Cardiac fibroblast (primary cell): ENCODE measurements around the gene ARHGEF1.

Experiments used
- DNase-seq, 2 donors: peaks; one replicate each; pipeline versions ENCODE4 v3.0.0 to v3.0.0-alpha.2; 2010; ENCODE audit warnings: low read depth in 2 of 2
- H3K4me3 ChIP-seq, 2 donors: replicated peaks in 1 of 2; 1 replicate in 1 of 2; 2 replicates in 1 of 2; pipeline ENCODE4 v1.5.1; 2011; ENCODE audit warnings: low read depth in 2 of 2, low read length in 2 of 2, mild to moderate bottlenecking in 2 of 2, moderate library complexity in 1 of 2
- CTCF ChIP-seq: IDR thresholded peaks from one replicate; pipeline ENCODE4 v1.5.1; 2011; ENCODE audit warnings: low read depth, mild to moderate bottlenecking, low read length, inconsistent platforms

Gene ARHGEF1

GRCh38 chr19:41915021-41915775 is 32.2 kb downstream of the ARHGEF1 start:
- DNase-seq = no peak
- no peak overlapping the region for H3K4me3 ChIP-seq
- no peak for TF ChIP-seq CTCF

DNA sequence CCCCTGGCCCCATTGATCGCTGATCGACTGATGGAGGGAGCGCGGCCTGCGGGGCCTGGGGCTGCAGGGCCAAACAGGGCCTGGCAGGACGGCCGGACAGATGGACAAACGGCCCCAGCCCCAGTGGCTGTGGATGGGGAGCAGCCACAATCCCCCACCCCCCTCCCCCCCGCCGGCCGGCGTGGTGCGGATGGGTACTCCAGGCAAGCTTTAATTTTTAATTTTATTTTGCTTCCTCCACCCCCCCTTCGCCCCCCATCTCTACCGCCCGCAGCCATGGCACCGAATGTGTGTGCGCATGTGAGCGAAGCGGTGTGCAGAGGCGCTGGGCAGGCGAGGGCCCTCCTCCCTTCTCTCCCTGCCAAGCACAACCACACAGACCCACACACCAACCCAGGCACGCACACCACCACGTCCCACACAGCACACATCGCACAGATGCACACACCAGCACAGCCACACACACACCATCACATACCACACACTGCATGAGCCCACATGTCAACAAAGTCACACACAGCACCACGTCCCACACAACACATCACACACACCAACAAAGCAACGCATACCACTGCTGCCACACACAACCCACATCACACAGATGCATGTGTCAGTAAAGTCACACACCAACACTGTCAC is 32.9 kb downstream of the ARHGEF1 start:
- DNase-seq = no peak
- H3K4me3 ChIP-seq = no peak overlapping the region
- TF ChIP-seq CTCF = no peak

- H3K4me3 ChIP-seq = no peak overlapping the region
- DNase-seq = no peak
- TF ChIP-seq CTCF = no peak
These were observed 34.7 kb downstream of the ARHGEF1 start for GRCh38 chr19:41917676-41918075.

DNA sequence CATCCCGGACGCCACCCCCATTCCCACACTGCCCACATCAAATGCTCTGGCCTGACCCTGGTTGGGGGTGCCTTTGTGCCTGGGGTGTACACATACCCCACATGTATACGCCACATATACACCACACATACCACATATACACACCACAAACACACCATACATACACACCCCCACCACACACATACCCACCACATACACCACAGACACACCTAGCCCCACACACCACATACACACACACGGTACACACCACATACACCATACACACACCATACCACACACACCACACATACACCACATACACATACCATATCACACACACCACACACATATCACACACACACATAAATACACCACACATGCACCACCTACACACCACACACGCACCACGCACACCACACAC is 35.1 kb downstream of the ARHGEF1 start:
- no peak for DNase-seq
- no peak overlapping the region for H3K4me3 ChIP-seq
- no peak for TF ChIP-seq CTCF

DNA sequence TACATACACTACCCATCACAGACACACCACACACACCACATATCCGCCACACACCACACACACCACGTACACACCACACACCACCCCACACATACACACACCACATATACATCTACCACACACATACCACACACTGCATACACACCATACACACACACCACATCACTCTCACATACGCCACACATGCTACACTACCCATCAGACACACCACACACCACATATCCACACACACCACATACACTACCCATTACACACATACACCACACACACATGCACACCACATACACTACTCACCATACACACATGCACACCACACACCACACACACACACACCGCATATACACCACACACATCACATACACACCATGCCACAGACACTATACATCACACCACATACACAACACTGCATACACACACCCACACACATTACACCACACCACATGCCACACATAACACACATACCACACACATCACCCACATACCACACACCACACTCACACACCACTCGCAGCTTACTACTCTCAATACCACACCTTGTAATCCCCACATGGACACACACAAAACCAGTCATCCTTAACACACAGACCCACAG is 35.8 kb downstream of the ARHGEF1 start:
- no peak for TF ChIP-seq CTCF
- H3K4me3 ChIP-seq = no peak overlapping the region
- DNase-seq = no peak

DNA sequence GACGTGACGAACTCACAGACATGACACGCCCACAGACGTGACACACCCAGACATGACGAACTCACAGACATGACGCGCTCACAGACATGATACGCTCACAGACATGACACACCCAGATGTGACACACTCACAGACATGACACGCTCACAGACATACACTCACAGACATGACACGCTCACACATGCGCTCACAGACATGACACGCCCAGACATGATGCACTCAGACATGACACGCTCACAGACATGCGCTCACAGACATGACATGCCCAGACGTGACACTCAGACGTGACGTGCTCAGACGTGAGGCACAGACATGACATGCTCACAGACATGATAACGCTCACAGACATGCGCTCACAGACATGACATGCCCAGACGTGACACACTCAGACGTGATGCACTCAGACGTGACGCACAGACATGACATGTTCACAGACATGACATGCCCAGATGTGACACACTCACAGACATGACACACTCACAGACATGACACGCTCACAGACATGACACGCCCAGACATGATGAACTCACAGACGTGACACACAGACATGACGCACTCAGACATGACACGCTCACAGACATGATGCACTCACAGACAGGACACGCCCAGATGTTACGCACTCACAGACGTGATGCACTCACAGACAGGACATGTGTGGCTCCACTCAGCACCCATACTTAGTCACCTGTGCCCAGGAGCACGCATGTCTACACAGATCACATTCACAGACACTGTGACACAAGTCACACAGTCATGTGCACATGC is 37.1 kb downstream of the ARHGEF1 start:
- TF ChIP-seq CTCF = no peak
- DNase-seq = no peak
- no peak overlapping the region for H3K4me3 ChIP-seq
